Measurements from ENCODE around the gene FXYD5. TPM values are rescaled to one million over a fixed set of nuclear protein-coding genes. Genes with fewer than 3 reads are reported as not detected.

FXYD5 gene
- polyA plus RNA-seq, 6 donors from 2014 or later = 290 to 440 (median 351) TPM

DNA sequence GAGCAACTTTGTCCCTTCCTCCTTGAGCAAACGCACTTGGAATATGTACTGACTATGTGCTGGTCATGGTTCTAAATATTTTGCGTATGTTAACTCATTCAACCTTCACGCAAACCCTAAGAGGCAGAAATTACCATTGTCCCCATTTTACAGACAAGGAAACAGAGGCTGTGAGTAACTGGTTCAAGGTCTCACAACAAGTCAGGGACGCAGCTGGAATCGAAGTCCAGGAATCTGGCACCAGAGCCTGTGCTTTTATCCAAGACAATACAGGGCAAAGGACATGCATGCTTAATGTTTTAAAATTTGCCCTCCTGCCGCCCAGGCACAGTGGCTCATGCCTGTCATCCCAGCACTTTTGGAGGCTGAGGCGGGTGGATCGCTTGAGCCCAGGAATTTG is 5.1 kb downstream of the FXYD5 start:
- H3K27me3 Mint-ChIP-seq = no peaks in the 10 kb centered on the region
- peaks cover 33 to 72% of the 10 kb centered on the region in 2 donors for H3K36me3 Mint-ChIP-seq
- H3K9me3 Mint-ChIP-seq = peaks cover 0 to 5% (median 0%) of the 10 kb centered on the region in 7 donors
- H3K27ac Mint-ChIP-seq = peak overlapping the region in 1 of 6 donors; percentile 28
- no peak overlapping the region for H3K4me3 Mint-ChIP-seq
- H3K4me1 Mint-ChIP-seq = peaks cover 41 to 54% (median 51%) of the 10 kb centered on the region in 3 donors
- ATAC-seq (ENCODE audit: low read depth in 2 of 2) = no peak
- DNase-seq = no peak

GRCh38 chr19:35160629-35161433 is 6.3 kb downstream of the FXYD5 start:
- Mint-ChIP-seq H3K4me1 (peaks cover 37 to 48% (median 45%) of the 10 kb centered on the region in 3 donors), H3K27me3 (no peaks in the 10 kb centered on the region), H3K36me3 (peaks cover 39 to 74% of the 10 kb centered on the region in 2 donors), H3K9me3 (peaks cover 0 to 5% (median 2%) of the 10 kb centered on the region in 7 donors), H3K4me3 (peak overlapping the region in 1 of 8 donors; percentile 52), H3K27ac (peak overlapping the region in 4 of 6 donors; percentile 66 to 77 (median 70))
- DNase-seq (no peak), ATAC-seq (ENCODE audit: low read depth in 2 of 2) (no peak)

DNA sequence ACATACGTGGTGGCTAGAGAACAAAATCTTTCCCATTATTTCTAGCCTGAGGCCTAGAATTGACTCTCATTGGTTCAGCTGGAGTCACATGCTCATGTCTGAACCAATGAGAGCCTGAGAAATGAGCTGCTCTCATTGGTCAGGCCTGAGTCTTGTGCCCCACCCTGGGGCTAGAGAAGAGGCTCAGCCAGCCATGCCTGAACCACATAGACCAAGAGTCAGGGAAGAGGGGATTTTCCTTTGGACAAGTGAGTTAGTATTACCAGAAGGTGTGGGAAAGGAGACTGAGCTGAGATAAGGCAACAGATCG is 6.9 kb downstream of the FXYD5 start:
- Mint-ChIP-seq H3K4me1 (peaks cover 34 to 48% (median 45%) of the 10 kb centered on the region in 3 donors), H3K36me3 (peaks cover 44 to 75% of the 10 kb centered on the region in 2 donors), H3K27ac (peak overlapping the region in 3 of 6 donors; percentile 30 to 67 (median 66)), H3K27me3 (no peaks in the 10 kb centered on the region), H3K4me3 (peak overlapping the region in 1 of 8 donors; percentile 33), H3K9me3 (peaks cover 0 to 5% (median 3%) of the 10 kb centered on the region in 7 donors)
- ATAC-seq (ENCODE audit: low read depth in 2 of 2) = no peak
- DNase-seq = no peak

DNA sequence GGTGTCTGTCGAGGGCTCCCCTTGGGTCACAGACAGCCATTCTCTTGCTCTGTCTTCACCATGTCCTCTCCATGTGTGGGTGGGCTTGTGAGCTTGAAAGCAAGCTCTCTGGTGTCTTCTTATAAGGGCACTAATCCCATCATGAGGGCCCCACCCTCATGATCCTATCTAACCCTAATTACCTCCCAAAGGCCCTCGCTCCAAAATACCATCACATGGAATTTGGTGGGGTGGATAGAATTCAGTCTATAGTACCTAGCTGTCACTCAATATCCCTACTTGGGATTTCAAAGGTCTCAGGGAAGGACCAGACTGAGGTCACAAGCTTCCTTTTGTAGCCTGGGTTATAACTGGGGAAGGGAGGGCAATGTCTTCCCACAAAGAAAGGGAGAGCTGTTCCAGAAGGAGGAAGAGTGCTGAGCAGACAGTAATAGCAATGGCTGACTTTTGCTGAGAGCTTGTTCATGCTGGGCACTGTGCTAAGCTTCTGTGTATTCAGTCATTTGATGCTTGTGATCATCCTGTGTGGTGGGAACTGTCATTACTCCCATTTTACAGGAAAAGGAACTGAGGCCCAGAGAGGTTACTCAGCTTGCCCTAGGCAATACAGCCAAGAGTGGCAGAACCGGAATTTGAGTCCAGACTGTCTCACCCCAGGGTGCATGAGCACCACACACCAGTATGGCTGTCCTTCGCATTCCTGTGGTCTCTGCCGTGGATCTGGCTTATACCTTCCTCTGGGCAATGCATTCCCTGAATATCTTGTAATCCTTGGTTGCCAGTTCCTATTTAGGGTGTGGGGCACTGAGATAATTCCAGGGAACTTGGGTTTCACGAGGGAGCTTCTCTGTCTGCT is 8.2 kb downstream of the FXYD5 start:
- peaks cover 0 to 6% (median 4%) of the 10 kb centered on the region in 7 donors for H3K9me3 Mint-ChIP-seq
- ATAC-seq (ENCODE audit: low read depth in 2 of 2) (no peak), DNase-seq (no peak)
- H3K4me3 Mint-ChIP-seq = peak overlapping the region in 2 of 8 donors; percentile 33 to 56
- peaks cover 47 to 72% of the 10 kb centered on the region in 2 donors for H3K36me3 Mint-ChIP-seq
- H3K27ac Mint-ChIP-seq = peak overlapping the region in 5 of 6 donors; percentile 47 to 91 (median 73)
- no peaks in the 10 kb centered on the region for H3K27me3 Mint-ChIP-seq
- H3K4me1 Mint-ChIP-seq = peaks cover 43 to 56% (median 48%) of the 10 kb centered on the region in 3 donors

DNA sequence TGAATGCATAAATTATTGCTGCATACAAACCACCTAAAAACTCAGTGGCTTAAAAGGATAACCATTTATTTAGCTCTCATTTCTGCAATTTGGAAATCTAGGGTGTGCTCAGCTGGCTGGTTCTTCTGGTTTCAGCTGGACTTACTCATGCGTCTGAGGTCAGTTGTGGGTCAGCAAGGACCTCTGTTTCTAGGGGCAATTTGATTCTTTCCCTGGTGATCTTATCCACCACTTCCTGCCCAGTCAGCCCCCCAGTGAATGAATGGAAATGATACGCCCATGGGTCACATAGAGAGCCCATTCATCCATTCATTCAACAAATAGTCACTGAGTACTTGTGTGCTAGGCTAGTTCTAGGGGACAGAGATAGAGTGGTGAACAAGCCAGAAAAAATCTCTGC is 9.9 kb downstream of the FXYD5 start:
- peaks cover 43 to 63% (median 46%) of the 10 kb centered on the region in 3 donors for H3K4me1 Mint-ChIP-seq
- H3K27me3 Mint-ChIP-seq = no peaks in the 10 kb centered on the region
- no peak for DNase-seq
- H3K4me3 Mint-ChIP-seq = no peak overlapping the region
- ATAC-seq (ENCODE audit: low read depth in 2 of 2) = no peak
- H3K27ac Mint-ChIP-seq = peak overlapping the region in 3 of 6 donors; percentile 47 to 89 (median 49)
- peaks cover 36 to 67% of the 10 kb centered on the region in 2 donors for H3K36me3 Mint-ChIP-seq
- H3K9me3 Mint-ChIP-seq = peaks cover 0 to 6% (median 4%) of the 10 kb centered on the region in 7 donors

GRCh38 chr19:35165200-35166058 is 10.9 kb downstream of the FXYD5 start:
- Mint-ChIP-seq H3K36me3 (peaks cover 40 to 64% of the 10 kb centered on the region in 2 donors), H3K4me1 (peaks cover 42 to 64% (median 46%) of the 10 kb centered on the region in 3 donors), H3K4me3 (peak overlapping the region in 4 of 8 donors; percentile 5 to 65 (median 28)), H3K9me3 (peaks cover 0 to 6% (median 4%) of the 10 kb centered on the region in 7 donors), H3K27ac (peak overlapping the region in 5 of 6 donors; percentile 49 to 90 (median 90)), H3K27me3 (no peaks in the 10 kb centered on the region)
- DNase-seq (no peak), ATAC-seq (ENCODE audit: low read depth in 2 of 2) (no peak)

GRCh38 chr19:35166100-35167063 is 11.8 kb downstream of the FXYD5 start:
- no peak for DNase-seq
- H3K36me3 Mint-ChIP-seq = peaks cover 37 to 55% of the 10 kb centered on the region in 2 donors
- H3K9me3 Mint-ChIP-seq = peaks cover 0 to 6% (median 3%) of the 10 kb centered on the region in 7 donors
- H3K4me1 Mint-ChIP-seq = peaks cover 36 to 65% (median 40%) of the 10 kb centered on the region in 3 donors
- peak overlapping the region in 6 of 8 donors; percentile 35 to 86 (median 64) for H3K4me3 Mint-ChIP-seq
- no peak for ATAC-seq (ENCODE audit: low read depth in 2 of 2)
- H3K27ac Mint-ChIP-seq = peak overlapping the region; percentile 81 to 95 (median 91)
- no peaks in the 10 kb centered on the region for H3K27me3 Mint-ChIP-seq

GRCh38 chr19:35167251-35168119 is 12.9 kb downstream of the FXYD5 start:
- ATAC-seq (ENCODE audit: low read depth in 2 of 2) = peak; percentile 68 to 72
- H3K9me3 Mint-ChIP-seq = peaks cover 0 to 6% (median 0%) of the 10 kb centered on the region in 7 donors
- peaks cover 40 to 62% (median 42%) of the 10 kb centered on the region in 3 donors for H3K4me1 Mint-ChIP-seq
- H3K36me3 Mint-ChIP-seq = peaks cover 28 to 44% of the 10 kb centered on the region in 2 donors
- H3K27me3 Mint-ChIP-seq = no peaks in the 10 kb centered on the region
- H3K4me3 Mint-ChIP-seq = peak overlapping the region in 7 of 8 donors; percentile 38 to 86 (median 59)
- peak overlapping the region; percentile 77 to 95 (median 91) for H3K27ac Mint-ChIP-seq
- DNase-seq = peak; percentile 38

DNA sequence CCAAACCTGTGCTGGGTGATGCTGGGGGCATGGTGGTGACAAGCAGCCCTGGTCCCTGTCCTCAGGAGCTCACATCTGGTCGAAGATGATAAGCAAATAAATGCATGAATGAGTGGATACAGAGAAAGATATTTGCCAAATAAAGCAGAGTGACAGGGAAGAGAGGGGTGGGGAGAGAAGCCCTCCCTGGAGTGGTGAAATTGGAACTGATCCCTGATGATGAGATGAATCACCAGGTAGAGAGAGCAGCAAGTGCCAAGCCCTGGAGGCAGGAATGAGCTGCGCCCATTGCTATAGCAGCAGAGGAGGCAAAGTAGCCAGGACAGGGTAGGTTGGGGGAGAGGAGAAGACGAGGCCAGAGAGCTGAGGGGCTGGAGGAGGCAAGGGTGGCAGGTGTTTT is 13.7 kb downstream of the FXYD5 start:
- DNase-seq (no peak), ATAC-seq (ENCODE audit: low read depth in 2 of 2) (no peak)
- H3K27ac Mint-ChIP-seq = peak overlapping the region in 2 of 6 donors; percentile 90 to 95
- H3K4me1 Mint-ChIP-seq = peaks cover 42 to 59% (median 45%) of the 10 kb centered on the region in 3 donors
- peaks cover 27 to 37% of the 10 kb centered on the region in 2 donors for H3K36me3 Mint-ChIP-seq
- no peaks in the 10 kb centered on the region for H3K27me3 Mint-ChIP-seq
- peak overlapping the region in 1 of 8 donors; percentile 37 for H3K4me3 Mint-ChIP-seq
- H3K9me3 Mint-ChIP-seq = peaks cover 0 to 6% (median 0%) of the 10 kb centered on the region in 7 donors

DNA sequence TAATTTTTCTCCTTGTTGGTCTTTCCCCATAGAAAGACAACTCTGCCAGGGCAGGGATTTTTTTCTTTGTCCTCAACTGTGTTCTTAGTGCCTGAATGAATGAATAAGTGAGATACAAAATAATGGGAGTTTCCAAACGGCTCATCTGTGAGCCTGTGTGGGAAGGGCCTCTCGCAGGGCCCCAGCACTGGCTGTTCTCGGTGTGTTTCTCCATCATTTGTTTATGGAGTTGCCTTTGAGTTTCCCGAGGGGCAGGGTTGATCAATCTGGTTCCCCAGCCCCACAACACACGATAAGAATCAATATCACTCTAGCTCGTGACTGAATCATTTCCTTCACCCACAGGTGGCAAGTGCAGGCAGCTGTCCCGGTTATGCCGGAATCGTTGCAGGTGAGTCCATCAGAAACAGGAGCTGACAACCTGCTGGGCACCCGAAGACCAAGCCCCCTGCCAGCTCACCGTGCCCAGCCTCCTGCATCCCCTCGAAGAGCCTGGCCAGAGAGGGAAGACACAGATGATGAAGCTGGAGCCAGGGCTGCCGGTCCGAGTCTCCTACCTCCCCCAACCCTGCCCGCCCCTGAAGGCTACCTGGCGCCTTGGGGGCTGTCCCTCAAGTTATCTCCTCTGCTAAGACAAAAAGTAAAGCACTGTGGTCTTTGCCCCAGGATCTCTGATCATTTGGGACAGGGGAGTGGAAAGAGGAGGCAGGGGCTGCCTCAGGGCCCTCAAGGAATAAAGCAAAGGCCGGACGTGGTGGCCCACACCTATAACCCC is 14.9 kb downstream of the FXYD5 start:
- Mint-ChIP-seq H3K4me3 (peak overlapping the region in 1 of 8 donors; percentile 60), H3K27ac (peak overlapping the region; percentile 37 to 90 (median 77))

More for the DNA sequence above, 14.9 kb downstream of the FXYD5 start:
- no peak for DNase-seq
- ATAC-seq (ENCODE audit: low read depth in 2 of 2) = no peak
- H3K36me3 Mint-ChIP-seq = peaks cover 24 to 28% of the 10 kb centered on the region in 2 donors
- H3K27me3 Mint-ChIP-seq = no peaks in the 10 kb centered on the region
- peaks cover 0 to 6% (median 0%) of the 10 kb centered on the region in 7 donors for H3K9me3 Mint-ChIP-seq
- peaks cover 39 to 47% (median 45%) of the 10 kb centered on the region in 3 donors for H3K4me1 Mint-ChIP-seq

Data from naive B cell (primary cell).